ENCODE measurements around the gene P2RX3. TPM values are rescaled to one million over a fixed set of nuclear protein-coding genes. Genes with fewer than 3 reads are reported as not detected.

P2RX3 gene
- total RNA-seq, 4 donors from 2014 or later: not detected

- 65% methylated on average over 3 of the region's 3 CpGs for WGBS
- Histone ChIP-seq H3K4me1 (peaks cover 63 to 97% (median 95%) of the 10 kb centered on the region in 4 donors), H3K27ac (replicated peaks in 1 of 4) (peak overlapping the region; percentile 50 to 60 (median 52)), H3K27me3 (no peaks in the 10 kb centered on the region), H3K9me3 (no peaks in the 10 kb centered on the region), H3K36me3 (peaks cover 56 to 93% (median 83%) of the 10 kb centered on the region in 4 donors), H3K4me3 (no peak overlapping the region)
- DNase-seq (ENCODE audit: extremely low spot score): no peak
- intact Hi-C loops (cut with DNase I): no loop called here
- TF ChIP-seq CTCF (IDR thresholded peaks at IDR 0.05) (no peak), EP300 (IDR thresholded peaks at IDR 0.05) (no peak), POLR2AphosphoS5 (IDR thresholded peaks at IDR 0.05) (no peak), POLR2A (IDR thresholded peaks at IDR 0.05; ENCODE audit: low read depth) (no peak)
Observed at GRCh38 chr11:57316017-57316416, 22.1 kb upstream of the P2RX3 start.

- Histone ChIP-seq H3K9me3 (no peaks in the 10 kb centered on the region), H3K36me3 (peaks cover 45 to 83% (median 73%) of the 10 kb centered on the region in 4 donors), H3K4me3 (peak overlapping the region in 1 of 4 donors; percentile 13), H3K4me1 (peaks cover 60 to 97% (median 94%) of the 10 kb centered on the region in 4 donors), H3K27ac (replicated peaks in 1 of 4) (peak overlapping the region; percentile 48 to 60 (median 53)), H3K27me3 (no peaks in the 10 kb centered on the region)
- no peak for DNase-seq (ENCODE audit: extremely low spot score)
- WGBS: 43% methylated on average over 2 of the region's 2 CpGs
- intact Hi-C loops (cut with DNase I): no loop called here
- TF ChIP-seq POLR2AphosphoS5 (IDR thresholded peaks at IDR 0.05) (peak in 1 of 2 donors; percentile 41), CTCF (IDR thresholded peaks at IDR 0.05) (no peak), EP300 (IDR thresholded peaks at IDR 0.05) (no peak), POLR2A (IDR thresholded peaks at IDR 0.05; ENCODE audit: low read depth) (no peak)
Observed at GRCh38 chr11:57318178-57318577, 20.0 kb upstream of the P2RX3 start.

GRCh38 chr11:57320067-57320718 is 18.0 kb upstream of the P2RX3 start:
- H3K36me3 ChIP-seq: peaks cover 25 to 63% (median 52%) of the 10 kb centered on the region in 4 donors
- H3K4me1 ChIP-seq: peaks cover 58 to 89% (median 86%) of the 10 kb centered on the region in 4 donors
- peak overlapping the region in 3 of 4 donors; percentile 11 to 33 (median 14) for H3K4me3 ChIP-seq

GRCh38 chr11:57320719-57321387 is 17.3 kb upstream of the P2RX3 start:
- peak overlapping the region; percentile 94 to 98 (median 98) for H3K27ac ChIP-seq (replicated peaks in 1 of 4)
- H3K27me3 ChIP-seq: no peaks in the 10 kb centered on the region
- H3K4me1 ChIP-seq: peaks cover 57 to 89% (median 86%) of the 10 kb centered on the region in 4 donors
- H3K4me3 ChIP-seq: peak overlapping the region; percentile 79 to 91 (median 89)
- intact Hi-C loops (cut with DNase I): loop anchor here (10.0 kb wide), 1 partner anchor 344 kb away; the partner anchor contains the start of gene ZDHHC5
- 58% methylated on average over 2 of the region's 2 CpGs for WGBS
- no peak for DNase-seq (ENCODE audit: extremely low spot score)
- peaks cover 25 to 56% (median 46%) of the 10 kb centered on the region in 4 donors for H3K36me3 ChIP-seq
- no peaks in the 10 kb centered on the region for H3K9me3 ChIP-seq
- TF ChIP-seq POLR2A (IDR thresholded peaks at IDR 0.05; ENCODE audit: low read depth) (no peak), POLR2AphosphoS5 (IDR thresholded peaks at IDR 0.05) (no peak), EP300 (IDR thresholded peaks at IDR 0.05) (no peak), CTCF (IDR thresholded peaks at IDR 0.05) (no peak)

More at GRCh38 chr11:57320067-57320718, 18.0 kb upstream of the P2RX3 start:
- no peak for TF ChIP-seq EP300 (IDR thresholded peaks at IDR 0.05)
- TF ChIP-seq CTCF (IDR thresholded peaks at IDR 0.05): no peak
- no peak for TF ChIP-seq POLR2A (IDR thresholded peaks at IDR 0.05; ENCODE audit: low read depth)
- no peak for TF ChIP-seq POLR2AphosphoS5 (IDR thresholded peaks at IDR 0.05)
- intact Hi-C loops (cut with DNase I): loop anchor here (10.0 kb wide), 1 partner anchor 345 kb away; the partner anchor contains the start of gene ZDHHC5
- 78% methylated on average over 6 of the region's 22 CpGs for WGBS
- no peak for DNase-seq (ENCODE audit: extremely low spot score)
- peak overlapping the region; percentile 94 to 98 (median 98) for H3K27ac ChIP-seq (replicated peaks in 1 of 4)
- H3K27me3 ChIP-seq: no peaks in the 10 kb centered on the region
- no peaks in the 10 kb centered on the region for H3K9me3 ChIP-seq

All from esophagus muscularis mucosa (tissue), 4 donors.